Skeletal muscle tissue (tissue), 4 donors: ENCODE results near the gene SLC22A2. TPM values are rescaled to one million over a fixed set of nuclear protein-coding genes. Genes with fewer than 3 reads are reported as not detected.
"Not testable (repeated sequence)": the region's sequence is repeated elsewhere in the genome, so short reads cannot be mapped to it uniquely, and the experiment has no call there.

Experiments
- H3K27ac ChIP-seq: one replicate; pipeline ENCODE4 v1.7.0; 2013; ENCODE audit warnings: mild to moderate bottlenecking, low read depth, low read length, inconsistent platforms
- H3K27me3 ChIP-seq, 3 donors: one replicate each; pipeline ENCODE4 v1.7.0; 2013; ENCODE audit warnings: low read length in 3 of 3; ENCODE audit not compliant: control insufficient read depth in 3 of 3, insufficient read depth in 3 of 3
- H3K36me3 ChIP-seq, 3 donors: one replicate each; pipeline ENCODE4 v1.7.0; 2013; ENCODE audit warnings: low read length in 3 of 3; ENCODE audit not compliant: control insufficient read depth in 3 of 3, insufficient read depth in 3 of 3
- H3K4me1 ChIP-seq, 3 donors: one replicate each; pipeline ENCODE4 v1.7.0; 2013; ENCODE audit warnings: low read length in 3 of 3, mild to moderate bottlenecking in 3 of 3; ENCODE audit not compliant: control insufficient read depth in 3 of 3, insufficient read depth in 3 of 3
- H3K4me3 ChIP-seq, 3 donors: one replicate each; pipeline ENCODE4 v1.7.0; 2013; ENCODE audit warnings: low read length in 3 of 3
- H3K9ac ChIP-seq, 3 donors: one replicate each; pipeline ENCODE4 v1.7.0; 2013; ENCODE audit warnings: low read length in 3 of 3, mild to moderate bottlenecking in 3 of 3, moderate library complexity in 2 of 3, low read depth in 1 of 3
- H3K9me3 ChIP-seq, 3 donors: one replicate each; pipeline ENCODE4 v1.7.0; 2013; ENCODE audit warnings: low read length in 3 of 3; ENCODE audit not compliant: control insufficient read depth in 3 of 3
- total RNA-seq: library from RNA; depleted of rRNA; stranded (reverse); fragments of >200 nt; gene quantifications from one replicate; pipeline ENCODE4 v1.2.3, GENCODE V29; 2014
- donor health status: Osteomylitis.

SLC22A2 gene
- not detected for total RNA-seq

DNA sequence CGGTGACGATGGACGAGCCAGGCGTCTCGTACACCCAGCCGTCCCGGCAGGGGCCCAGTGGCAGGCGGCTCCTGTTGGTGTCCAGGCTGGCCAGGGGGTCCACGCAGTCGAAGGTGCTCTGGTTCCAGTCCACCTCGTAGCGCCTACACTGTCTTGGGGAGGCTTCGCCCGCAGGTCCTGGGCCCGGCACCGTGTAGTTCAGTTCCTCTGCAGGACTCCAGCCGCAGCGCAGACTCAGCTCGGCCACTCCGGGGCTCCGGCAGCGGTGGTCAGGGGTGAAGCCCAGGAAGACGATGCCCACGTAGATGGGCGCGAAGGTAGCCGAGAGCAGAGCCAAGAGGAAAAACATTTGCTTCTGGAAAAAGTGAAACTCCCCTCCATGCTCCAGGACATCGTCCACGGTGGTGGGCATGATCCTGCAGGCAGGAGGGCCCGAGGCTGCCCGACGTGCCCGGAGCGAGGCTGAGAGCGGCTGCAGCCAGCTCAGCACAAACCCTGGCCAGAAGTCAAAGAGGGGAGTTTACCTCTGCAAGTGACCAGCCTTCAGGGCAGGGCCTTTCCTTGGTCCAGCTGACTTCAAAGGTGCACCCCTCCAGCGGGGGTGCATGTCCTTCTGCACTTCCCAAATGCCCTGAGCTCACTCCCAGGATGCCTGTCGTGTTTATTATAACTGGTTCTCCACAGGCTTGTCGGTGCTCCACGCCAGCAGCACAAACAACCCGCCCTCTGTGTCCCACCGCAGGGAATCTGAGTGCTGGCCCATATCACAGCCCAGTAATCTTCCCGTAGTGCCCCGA lies at the start of gene SLC22A2:
SLC22A2 (minus strand) TSS at position 476 of the 797 bp plus-strand sequence; CDS start at position 412, 64 bp downstream.
- Histone ChIP-seq H3K27ac (no peak within 1 kb of the TSS), H3K4me1 (no peaks in the 10 kb centered on the region), H3K36me3 (no peaks in the 10 kb centered on the region), H3K27me3 (peaks cover 0 to 4% (median 0%) of the 10 kb centered on the region in 3 donors), H3K9ac (no peak within 1 kb of the TSS), H3K4me3 (no peak within 1 kb of the TSS), H3K9me3 (no peaks in the 10 kb centered on the region)

DNA sequence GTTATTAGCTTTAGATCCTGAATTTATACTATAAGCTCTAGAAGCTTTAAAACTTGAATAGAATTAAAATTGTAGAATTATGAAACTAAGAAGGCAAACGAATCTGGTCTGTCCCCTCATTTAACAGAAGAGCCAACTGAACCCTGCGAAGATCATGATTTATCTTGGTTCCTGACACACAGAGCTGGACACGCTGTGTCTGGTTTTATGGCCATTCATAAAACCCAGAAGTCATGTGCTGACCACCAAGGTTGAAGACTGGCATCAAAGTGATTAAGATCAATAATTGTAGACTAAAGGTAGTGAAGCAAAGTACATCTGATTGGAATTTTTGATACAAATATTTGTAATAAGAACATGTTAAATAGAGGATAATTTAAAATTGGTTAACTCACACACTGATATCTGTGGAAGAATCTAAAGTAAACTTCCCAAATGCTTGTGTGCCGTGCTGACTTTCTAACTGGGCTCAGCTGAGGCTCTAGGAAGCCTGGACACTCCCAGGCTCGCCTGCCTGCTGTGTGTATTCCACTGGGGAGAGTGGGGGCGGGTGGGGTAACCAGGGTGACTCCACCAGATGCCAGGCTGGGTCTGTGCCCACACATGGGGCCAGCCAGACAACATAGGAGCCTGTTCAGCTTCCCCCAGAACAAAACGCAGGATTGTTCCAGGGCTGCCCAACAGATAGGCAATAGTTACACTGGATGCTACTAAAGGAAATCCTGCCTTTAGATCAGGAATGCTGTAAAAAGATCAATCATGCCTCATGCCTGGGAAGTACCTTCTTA lies 47.5 kb upstream of the SLC22A2 start:
- Histone ChIP-seq H3K36me3 (no peaks in the 10 kb centered on the region), H3K4me3 (no peak overlapping the region), H3K9ac (no peak overlapping the region), H3K27ac (no peak overlapping the region), H3K27me3 (no peaks in the 10 kb centered on the region), H3K4me1 (peaks cover 4 to 6% (median 4%) of the 10 kb centered on the region in 3 donors), H3K9me3 (peaks cover 0 to 4% (median 0%) of the 10 kb centered on the region in 3 donors)

DNA sequence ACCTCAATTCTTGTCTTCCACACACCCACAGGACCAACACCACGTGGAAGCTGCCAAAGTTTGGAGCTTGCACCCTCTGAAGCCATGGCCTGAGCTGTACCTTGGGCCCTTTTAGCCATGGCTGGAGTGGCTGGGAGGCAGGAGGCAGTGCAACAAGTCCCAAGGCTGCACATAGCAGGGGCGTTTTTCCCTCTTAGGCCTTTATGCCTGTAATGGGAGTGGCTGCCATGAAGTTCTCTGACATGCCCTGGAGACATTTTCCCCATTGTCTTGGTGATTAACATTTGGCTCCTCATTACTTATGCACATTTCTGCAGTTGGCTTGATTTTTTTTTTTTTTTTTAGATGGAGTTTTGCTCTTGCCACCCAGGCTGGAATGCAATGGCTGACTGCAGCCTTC lies 45.2 kb upstream of the SLC22A2 start:
- Histone ChIP-seq H3K9me3 (no peaks in the 10 kb centered on the region), H3K4me1 (peaks cover 10 to 16% (median 13%) of the 10 kb centered on the region in 3 donors), H3K36me3 (no peaks in the 10 kb centered on the region), H3K27ac (no peak overlapping the region), H3K4me3 (no peak overlapping the region), H3K9ac (no peak overlapping the region), H3K27me3 (no peaks in the 10 kb centered on the region)

DNA sequence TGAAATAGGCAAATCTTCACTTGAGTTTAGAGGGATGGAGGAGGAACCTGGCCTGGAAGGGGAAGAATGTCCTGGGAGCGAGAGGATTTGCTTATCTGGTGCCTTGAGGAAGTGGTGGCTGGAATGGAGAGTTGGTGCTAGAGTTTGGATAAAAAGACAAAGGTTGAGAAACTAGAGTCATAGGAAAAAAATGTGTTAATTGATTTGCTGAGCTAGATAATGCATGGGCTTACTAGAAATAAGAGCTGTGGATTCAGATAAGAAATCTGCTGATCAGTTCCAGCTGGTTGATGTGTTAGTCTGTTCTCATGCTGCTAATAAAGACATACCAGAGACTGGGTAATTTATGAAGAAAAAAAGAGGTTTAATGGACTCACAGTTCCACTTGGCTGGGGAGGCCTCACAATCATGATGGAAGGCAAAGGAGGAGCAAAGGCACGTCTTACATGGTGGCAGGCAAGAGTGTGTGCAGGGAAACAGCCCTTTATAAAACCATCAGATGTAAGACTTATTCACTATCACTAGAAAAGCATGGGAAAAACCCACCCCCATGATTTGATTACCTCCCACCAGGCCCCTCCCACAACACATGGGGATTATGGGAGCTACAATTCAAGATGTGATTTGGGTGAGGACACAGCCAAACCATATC lies 43.9 kb upstream of the SLC22A2 start:
- peaks cover 10 to 19% (median 13%) of the 10 kb centered on the region in 3 donors for H3K4me1 ChIP-seq
- not testable (repeated sequence) for H3K9me3 ChIP-seq, H3K27me3 ChIP-seq, H3K27ac ChIP-seq, H3K4me3 ChIP-seq, H3K36me3 ChIP-seq, H3K9ac ChIP-seq

DNA sequence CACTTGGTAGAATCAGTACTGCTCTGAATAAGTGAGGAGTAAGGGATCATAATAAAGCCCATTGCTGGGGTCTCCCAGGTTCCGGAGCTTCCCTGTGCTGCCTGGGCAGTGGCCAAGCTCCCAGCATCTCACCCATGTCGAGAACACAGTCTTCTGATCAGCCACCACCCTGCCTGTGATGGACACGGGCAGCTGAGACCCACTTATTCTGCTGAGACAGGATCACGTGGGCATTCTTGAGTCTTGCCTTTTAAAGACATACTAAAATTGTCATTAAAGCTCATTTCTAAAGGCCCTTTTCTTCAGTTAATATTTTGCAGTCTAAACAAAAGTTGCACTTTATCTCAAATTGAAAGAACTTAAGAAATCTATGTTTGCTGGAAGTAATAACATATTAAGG lies 42.7 kb upstream of the SLC22A2 start:
- H3K9ac ChIP-seq = peak overlapping the region in 1 of 3 donors; percentile 10
- H3K36me3 ChIP-seq = no peaks in the 10 kb centered on the region
- no peak overlapping the region for H3K27ac ChIP-seq
- peaks cover 10 to 20% (median 13%) of the 10 kb centered on the region in 3 donors for H3K4me1 ChIP-seq
- peak overlapping the region in 1 of 3 donors; percentile 32 for H3K4me3 ChIP-seq
- H3K27me3 ChIP-seq = no peaks in the 10 kb centered on the region
- H3K9me3 ChIP-seq = no peaks in the 10 kb centered on the region

DNA sequence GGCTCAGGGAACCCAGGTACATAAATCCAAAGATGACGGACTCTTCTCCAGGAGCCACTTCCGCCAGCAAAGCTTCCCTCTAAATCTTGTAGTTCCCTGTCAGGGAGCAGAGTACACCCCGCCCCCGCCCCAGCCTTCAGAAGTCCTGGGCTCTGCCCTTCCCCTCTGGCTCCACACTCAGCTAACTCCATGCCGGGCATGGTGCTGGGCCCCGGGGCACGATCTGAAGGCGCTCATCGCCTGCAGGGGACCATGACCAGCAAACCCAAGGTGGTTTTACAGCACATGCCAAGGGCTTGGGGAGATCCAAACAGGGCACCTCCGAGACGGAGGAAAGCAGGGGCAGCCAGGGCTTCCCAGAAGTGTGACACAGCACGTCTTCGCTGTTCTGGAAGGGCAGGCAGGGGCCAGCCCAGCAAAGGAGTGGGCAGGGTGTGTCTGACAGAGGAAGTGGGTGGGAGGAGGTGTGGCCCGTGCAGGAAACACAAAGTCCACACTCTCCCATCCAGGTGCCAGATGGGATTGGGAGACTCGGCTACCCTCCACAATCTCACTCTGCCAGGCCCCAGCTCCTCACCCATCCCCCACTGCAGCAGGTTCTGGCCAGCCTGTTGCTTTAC lies 41.6 kb upstream of the SLC22A2 start:
- no peaks in the 10 kb centered on the region for H3K36me3 ChIP-seq
- H3K4me3 ChIP-seq = no peak overlapping the region
- H3K27ac ChIP-seq = no peak overlapping the region
- no peaks in the 10 kb centered on the region for H3K27me3 ChIP-seq
- no peaks in the 10 kb centered on the region for H3K9me3 ChIP-seq
- no peak overlapping the region for H3K9ac ChIP-seq
- peaks cover 10 to 20% (median 13%) of the 10 kb centered on the region in 3 donors for H3K4me1 ChIP-seq

DNA sequence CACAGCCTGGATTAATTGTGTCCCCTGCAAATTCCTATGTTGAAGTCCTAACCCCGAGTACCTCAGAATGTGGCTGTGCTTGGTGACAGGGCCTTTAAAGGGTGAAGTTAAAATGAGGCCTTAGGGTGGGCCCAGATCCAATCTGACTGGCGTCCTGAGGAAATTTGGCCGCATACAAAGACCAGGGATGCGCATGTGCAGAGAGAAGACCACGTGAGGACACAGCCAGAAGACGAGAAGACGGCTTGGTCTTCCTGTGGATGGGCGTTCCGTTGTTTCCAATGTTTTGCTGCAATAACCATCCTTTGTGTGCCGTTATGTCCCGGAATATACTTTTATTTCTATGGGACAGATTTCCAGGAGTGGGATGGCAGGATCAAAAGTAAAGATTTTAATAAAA lies 40.9 kb upstream of the SLC22A2 start:
- no peaks in the 10 kb centered on the region for H3K27me3 ChIP-seq
- no peak overlapping the region for H3K9ac ChIP-seq
- H3K27ac ChIP-seq = no peak overlapping the region
- no peak overlapping the region for H3K4me3 ChIP-seq
- peaks cover 10 to 20% (median 13%) of the 10 kb centered on the region in 3 donors for H3K4me1 ChIP-seq
- H3K9me3 ChIP-seq = no peaks in the 10 kb centered on the region
- no peaks in the 10 kb centered on the region for H3K36me3 ChIP-seq

DNA sequence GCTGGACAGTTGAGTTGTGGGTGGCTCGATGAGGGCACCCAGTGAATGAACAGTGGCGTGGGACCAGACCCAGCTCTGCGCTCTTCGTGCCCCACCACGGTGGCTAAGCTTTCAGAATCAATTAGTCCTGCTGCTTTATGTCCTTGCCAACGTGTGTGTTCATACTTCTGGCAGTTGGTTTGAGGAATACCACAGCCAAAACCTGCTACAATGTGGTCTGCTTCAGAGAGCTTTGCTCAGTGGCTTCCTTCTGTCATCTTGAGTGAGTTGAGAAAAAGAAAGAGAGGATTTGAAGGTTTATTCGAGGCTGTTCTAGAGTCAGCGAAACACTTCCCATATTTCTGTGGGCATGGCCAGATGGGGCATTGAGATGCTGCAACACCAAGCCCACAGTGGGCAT lies 39.5 kb upstream of the SLC22A2 start:
- no peak overlapping the region for H3K9ac ChIP-seq

DNA sequence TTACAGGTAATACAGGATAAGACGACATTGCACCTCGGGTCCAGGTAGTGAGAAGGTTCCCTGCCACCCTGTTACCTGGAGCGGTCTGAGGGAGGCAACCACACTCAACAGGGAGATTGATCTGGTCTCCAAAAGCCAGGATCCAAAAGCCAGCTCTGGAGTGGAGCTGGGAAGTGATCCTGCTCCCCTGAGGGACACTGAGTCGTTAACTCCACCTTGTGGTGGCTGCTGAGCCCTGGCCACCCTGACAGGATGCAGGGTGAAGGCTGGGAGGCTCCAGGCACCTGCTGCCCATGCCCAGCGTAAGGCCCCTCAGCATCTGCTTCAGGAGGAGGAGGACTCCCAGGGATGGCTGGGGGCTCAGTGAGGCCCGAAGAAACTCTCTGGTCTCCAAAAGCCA lies 38.7 kb upstream of the SLC22A2 start:
- Histone ChIP-seq H3K36me3 (no peaks in the 10 kb centered on the region), H3K27ac (no peak overlapping the region), H3K4me3 (no peak overlapping the region), H3K4me1 (peaks cover 10 to 20% (median 13%) of the 10 kb centered on the region in 3 donors), H3K9me3 (no peaks in the 10 kb centered on the region), H3K27me3 (no peaks in the 10 kb centered on the region), H3K9ac (no peak overlapping the region)

More for the DNA sequence above, 39.5 kb upstream of the SLC22A2 start:
- Histone ChIP-seq H3K9me3 (no peaks in the 10 kb centered on the region), H3K4me1 (peaks cover 10 to 20% (median 13%) of the 10 kb centered on the region in 3 donors), H3K4me3 (no peak overlapping the region), H3K27ac (no peak overlapping the region), H3K36me3 (no peaks in the 10 kb centered on the region), H3K27me3 (no peaks in the 10 kb centered on the region)
